K562 (cell line): ENCODE results near the gene TXNRD2. TPM values are rescaled to one million over a fixed set of nuclear protein-coding genes. Genes with fewer than 3 reads are reported as not detected.
A peak's percentile ranks its signal among the peaks of the same experiment; 100 is the strongest.

ENCODE experiments used
- BRF1 ChIP-seq: IDR thresholded peaks from 3 replicates; pipeline ENCODE4 v1.6.1; 2011; ENCODE audit warnings: borderline replicate concordance, mild to moderate bottlenecking; ENCODE audit not compliant: insufficient read length; ENCODE audit errors: extremely low read depth
- CBX2 ChIP-seq: fragments of 200-600 bp; sonication (generic); IDR thresholded peaks from one replicate; pipeline ENCODE4 v1.6.1; 2012; ENCODE audit warnings: mild to moderate bottlenecking, low read length, inconsistent platforms; ENCODE audit not compliant: insufficient read depth, poor library complexity, severe bottlenecking
- E2F6 ChIP-seq, 2 experiments: IDR thresholded peaks; 2 replicates each; pipeline ENCODE4 v1.6.1; 2011; ENCODE audit warnings: borderline replicate concordance in 1 of 2, control low read depth in 1 of 2, low read depth in 1 of 2, low read length in 1 of 2, mild to moderate bottlenecking in 1 of 2, mixed read lengths in 1 of 2, moderate library complexity in 1 of 2; ENCODE audit not compliant: insufficient read depth in 1 of 2, insufficient read length in 1 of 2, poor library complexity in 1 of 2, severe bottlenecking in 1 of 2; ENCODE audit errors: extremely low read depth in 1 of 2
- ERF ChIP-seq: fragments of 450-650 bp; formaldehyde crosslinking; IDR thresholded peaks from 2 replicates; pipeline ENCODE4 v1.4.0; 2020; ENCODE audit warnings: mild to moderate bottlenecking, mixed read lengths
- ETS1 ChIP-seq: conservative IDR thresholded peaks from 2 replicates; pipeline ENCODE4 v1.6.1; 2011; ENCODE audit warnings: low read depth, mild to moderate bottlenecking, low read length; ENCODE audit not compliant: control insufficient read depth
- ETV6 ChIP-seq, 3 experiments: fragments of 150-350 bp in 1 of 3; sonication (generic) in 1 of 3; formaldehyde crosslinking in 1 of 3; IDR thresholded peaks; 2 replicates each; pipeline versions ENCODE4 v1.6.1 to v1.8.0; 2014 to 2022; ENCODE audit warnings: borderline replicate concordance in 2 of 3, low read depth in 2 of 3, antibody characterized with exemption in 1 of 3, low read length in 1 of 3, mild to moderate bottlenecking in 1 of 3, missing genetic modification reagents in 1 of 3
- FOXA1 ChIP-seq: fragments of 450-650 bp; IDR thresholded peaks from 2 replicates; pipeline ENCODE4 v1.6.1; 2016; ENCODE audit warnings: mild to moderate bottlenecking, borderline replicate concordance
- FOXK1 ChIP-seq: sonication (generic); formaldehyde crosslinking; IDR thresholded peaks from 2 replicates; pipeline ENCODE4 v1.8.0; 2022; ENCODE audit warnings: missing genetic modification reagents, mild to moderate bottlenecking, borderline replicate concordance
- MTA3 ChIP-seq: fragments of 450-650 bp; formaldehyde crosslinking; IDR thresholded peaks from 2 replicates; pipeline ENCODE4 v1.6.1; 2017; ENCODE audit warnings: mild to moderate bottlenecking, borderline replicate concordance
- NEUROD1 ChIP-seq: fragments of 150-350 bp; IDR thresholded peaks from 2 replicates; pipeline ENCODE4 v1.6.1; 2014; ENCODE audit warnings: borderline replicate concordance, low read length, low read depth; ENCODE audit not compliant: partially characterized antibody
- NRF1 ChIP-seq, 2 experiments: fragments of 450-650 bp; IDR thresholded peaks in 1 of 2; conservative IDR thresholded peaks in 1 of 2; 2 replicates each; pipeline ENCODE4 v1.6.1; 2014; ENCODE audit warnings: mild to moderate bottlenecking in 2 of 2
- RBFOX2 ChIP-seq: fragments of 200-400 bp; formaldehyde crosslinking; IDR thresholded peaks from 2 replicates; pipeline ENCODE4 v1.6.1; 2017; ENCODE audit warnings: low read depth, mild to moderate bottlenecking, low read length, moderate library complexity
- RBM25 ChIP-seq: fragments of 200-400 bp; formaldehyde crosslinking; IDR thresholded peaks from 2 replicates; pipeline ENCODE4 v1.6.1; 2018; ENCODE audit warnings: low read length, low read depth, moderate library complexity; ENCODE audit not compliant: severe bottlenecking
- SIRT6 ChIP-seq: IDR thresholded peaks from one replicate; pipeline ENCODE4 v1.6.1; 2012; ENCODE audit warnings: low read depth, mild to moderate bottlenecking, control low read depth, inconsistent platforms, low read length, moderate library complexity
- SNRNP70 ChIP-seq: fragments of 200-400 bp; formaldehyde crosslinking; optimal IDR thresholded peaks from 2 replicates; pipeline ENCODE3; 2017; ENCODE audit warnings: low read depth, low read length
- TBP ChIP-seq: optimal IDR thresholded peaks from 2 replicates; pipeline ENCODE3; 2011; ENCODE audit warnings: low read depth, low read length, improper control_type of control experiment
- TFE3 ChIP-seq: fragments of 450-650 bp; formaldehyde crosslinking; IDR thresholded peaks from 2 replicates; pipeline ENCODE4 v1.4.0; 2020; ENCODE audit warnings: mild to moderate bottlenecking, mixed read lengths
- ZNF121 ChIP-seq: sonication (generic); formaldehyde crosslinking; conservative IDR thresholded peaks from 2 replicates; pipeline ENCODE4 v1.8.0; 2022; ENCODE audit warnings: missing genetic modification reagents
- ZNF197 ChIP-seq: fragments of 200-800 bp; sonication (Bioruptor generic); IDR thresholded peaks from 2 replicates; pipeline ENCODE4 v1.6.1; 2016; ENCODE audit warnings: low read depth, missing genetic modification characterization, missing compliant biosample characterization
- ZNF431 ChIP-seq: sonication (generic); formaldehyde crosslinking; IDR thresholded peaks from 2 replicates; pipeline ENCODE4 v1.8.0; 2022; ENCODE audit warnings: mild to moderate bottlenecking, missing genetic modification reagents
- ZNF445 ChIP-seq: fragments of 250-450 bp; sonication (Bioruptor Pico); IDR thresholded peaks from 2 replicates; pipeline ENCODE4 v1.4.0; 2020; ENCODE audit warnings: low read depth, mild to moderate bottlenecking, moderate library complexity
- polyA plus RNA-seq, 8 experiments: library from polyadenylated mRNA; depleted of rRNA in 4 of 8; stranded (reverse) in 5 of 8; unstranded in 3 of 8; fragments of >200 nt; fragmentation: Nextera tagmentation in 2 of 8; fragmentation: Illumina TruSeq in 1 of 8; extraction: Ambion mirVana in 2 of 8; extraction: Trizol in 1 of 8; gene quantifications; 2 replicates each; pipeline versions ENCODE4 v1.2.1 to v1.2.3, GENCODE V29; 2011 to 2014; ENCODE audit warnings: inconsistent platforms in 1 of 8, missing spikeins in 1 of 8
- total RNA-seq, 7 experiments: library from RNA; depleted of rRNA in 6 of 7; stranded (reverse); fragments of >200 nt in 6 of 7; fragmentation: Illumina TruSeq in 2 of 7; extraction: Trizol in 2 of 7; gene quantifications; 2 replicates each; pipeline versions ENCODE4 v1.2.1 to v1.2.3, GENCODE V29; 2011 to 2021; ENCODE audit warnings: low replicate concordance in 1 of 7

The TXNRD2 gene
- total and polyA plus RNA-seq, 9 of the 15 experiments (the other 6 are each of a cell fraction or from before 2014, with no cell fraction given): 3.3 to 80.2 (median 49.4) TPM

- TF ChIP-seq ETV6 (IDR thresholded peaks at IDR 0.05; ENCODE audit: borderline replicate concordance in 1 of 2, low read depth in 2 of 2, low read length in 1 of 2) (no peak; a peak in 1 of 4 replicates), ETV6 (CRISPR knock-in tag; IDR thresholded peaks at IDR 0.05; ENCODE audit: borderline replicate concordance) (no peak), RBM25 (no peak), NEUROD1 (peak; percentile 15), ZNF121 (no peak), TFE3 (CRISPR knock-in tag) (no peak), SNRNP70 (no peak), ETS1 (no peak), RBFOX2 (peak; percentile 7; the same call in 1 of the 2 replicates), ZNF431 (CRISPR knock-in tag) (no peak), NRF1 (conservative IDR thresholded peaks at IDR 0.05 in 1 of 2, IDR thresholded peaks at IDR 0.05 in 1 of 2) (no peak), MTA3 (peak; percentile 19), BRF1 (no peak), ZNF445 (CRISPR knock-in tag) (no peak), FOXK1 (no peak), ERF (CRISPR knock-in tag) (0 out of 2 replicates have a peak, but pooled peaks have one; percentile 82), CBX2 (no peak), SIRT6 (no peak), E2F6 (IDR thresholded peaks at IDR 0.05; ENCODE audit: borderline replicate concordance in 1 of 2, extremely low read depth in 1 of 2, insufficient read depth in 1 of 2, insufficient read length in 1 of 2, low read depth in 1 of 2, low read length in 1 of 2, poor library complexity in 1 of 2, severe bottlenecking in 1 of 2) (peak; percentile 20 to 65), ZNF197 (CRISPR knock-in tag) (no peak), TBP (peak; percentile 32), FOXA1 (no peak)
Measured at GRCh38 chr22:19987394-19988306, 46.0 kb upstream of the TXNRD2 start (continued).
